K562 (cell line): ENCODE data around the gene TMEM141. TPM values are rescaled to one million over a fixed set of nuclear protein-coding genes. Genes with fewer than 3 reads are reported as not detected.
A peak's percentile ranks its signal among the peaks of the same experiment; 100 is the strongest.

Experiments used
- ARHGAP35 ChIP-seq: fragments of 450-650 bp; IDR thresholded peaks from 2 replicates; pipeline ENCODE4 v1.6.1; 2018; ENCODE audit not compliant: partially characterized antibody
- COPS2 ChIP-seq: fragments of 450-650 bp; conservative IDR thresholded peaks from 2 replicates; pipeline ENCODE4 v1.6.1; 2016; ENCODE audit warnings: mild to moderate bottlenecking, moderate library complexity
- ELF2 ChIP-seq: fragments of 250-450 bp; sonication (Bioruptor Pico); IDR thresholded peaks from 2 replicates; pipeline ENCODE4 v1.5.0; 2021; ENCODE audit warnings: mild to moderate bottlenecking
- EWSR1 ChIP-seq: fragments of 450-650 bp; IDR thresholded peaks from 2 replicates; pipeline ENCODE4 v1.6.1; 2018; ENCODE audit warnings: borderline replicate concordance, mild to moderate bottlenecking, low read depth, moderate library complexity; ENCODE audit not compliant: partially characterized antibody
- HSF4 ChIP-seq: fragments of 250-450 bp; sonication (Bioruptor Pico); IDR thresholded peaks from 2 replicates; pipeline ENCODE4 v2.1.2; 2022; ENCODE audit warnings: mild to moderate bottlenecking, moderate library complexity, borderline replicate concordance
- MED1 ChIP-seq: sonication (generic); formaldehyde crosslinking; IDR thresholded peaks from 2 replicates; pipeline ENCODE4 v1.8.1; 2023; ENCODE audit warnings: missing genetic modification reagents, borderline replicate concordance
- PCBP1 ChIP-seq: fragments of 200-400 bp; formaldehyde crosslinking; IDR thresholded peaks from 2 replicates; pipeline ENCODE4 v1.6.1; 2018; ENCODE audit warnings: mild to moderate bottlenecking, low read depth, low read length; ENCODE audit not compliant: poor library complexity, severe bottlenecking
- PHB2 ChIP-seq: fragments of 450-650 bp; IDR thresholded peaks from 2 replicates; pipeline ENCODE4 v1.6.1; 2017; ENCODE audit warnings: low read depth
- PHTF2 ChIP-seq: fragments of 250-450 bp; sonication (Bioruptor Pico); IDR thresholded peaks from 2 replicates; pipeline ENCODE4 v1.5.0; 2021; ENCODE audit warnings: mild to moderate bottlenecking
- POLR2B ChIP-seq: fragments of 450-650 bp; IDR thresholded peaks from 2 replicates; pipeline ENCODE4 v1.6.1; 2018; ENCODE audit warnings: low read depth; ENCODE audit not compliant: partially characterized antibody
- POLR3G ChIP-seq: IDR thresholded peaks from 2 replicates; pipeline ENCODE4 v1.6.1; 2011; ENCODE audit not compliant: insufficient read length, insufficient replicate concordance; ENCODE audit errors: extremely low read depth
- SP2 ChIP-seq: IDR thresholded peaks from 2 replicates; pipeline ENCODE4 v1.6.1; 2011; ENCODE audit warnings: mild to moderate bottlenecking, low read depth, low read length, moderate library complexity; ENCODE audit not compliant: poor library complexity, severe bottlenecking; ENCODE audit errors: extremely low read depth
- TCFL5 ChIP-seq: fragments of 250-450 bp; sonication (Bioruptor Pico); conservative IDR thresholded peaks from 2 replicates; pipeline ENCODE4 v1.6.1; 2021; ENCODE audit warnings: mild to moderate bottlenecking, moderate library complexity, matching md5 sums
- ZNF444 ChIP-seq: fragments of 250-450 bp; sonication (Bioruptor Pico); IDR thresholded peaks from 2 replicates; pipeline ENCODE4 v1.4.0; 2020; ENCODE audit warnings: mild to moderate bottlenecking, moderate library complexity
- ZNF551 ChIP-seq: fragments of 250-450 bp; sonication (Bioruptor Pico); IDR thresholded peaks from 2 replicates; pipeline ENCODE4 v1.5.0; 2021; ENCODE audit warnings: mild to moderate bottlenecking, moderate library complexity
- ZZZ3 ChIP-seq: fragments of 450-650 bp; IDR thresholded peaks from 2 replicates; pipeline ENCODE4 v1.6.1; 2016; ENCODE audit warnings: antibody characterized with exemption, mild to moderate bottlenecking, moderate library complexity
- polyA plus RNA-seq, 8 experiments: library from polyadenylated mRNA; depleted of rRNA in 4 of 8; stranded (reverse) in 5 of 8; unstranded in 3 of 8; fragments of >200 nt; fragmentation: Nextera tagmentation in 2 of 8; fragmentation: Illumina TruSeq in 1 of 8; extraction: Ambion mirVana in 2 of 8; extraction: Trizol in 1 of 8; gene quantifications; 2 replicates each; pipeline versions ENCODE4 v1.2.1 to v1.2.3, GENCODE V29; 2011 to 2014; ENCODE audit warnings: inconsistent platforms in 1 of 8, missing spikeins in 1 of 8
- total RNA-seq, 7 experiments: library from RNA; depleted of rRNA in 6 of 7; stranded (reverse); fragments of >200 nt in 6 of 7; fragmentation: Illumina TruSeq in 2 of 7; extraction: Trizol in 2 of 7; gene quantifications; 2 replicates each; pipeline versions ENCODE4 v1.2.1 to v1.2.3, GENCODE V29; 2011 to 2021; ENCODE audit warnings: low replicate concordance in 1 of 7
- TF ChIP-seq, protein P1 (sequence below), 2 experiments: fragments of 450-650 bp in 1 of 2; sonication (generic) in 1 of 2; formaldehyde crosslinking in 1 of 2; IDR thresholded peaks in 1 of 2; conservative IDR thresholded peaks in 1 of 2; 2 replicates each; pipeline versions ENCODE4 v1.6.1 to v1.8.1; 2016 to 2023; ENCODE audit warnings: mild to moderate bottlenecking in 2 of 2, moderate library complexity in 2 of 2, inconsistent platforms in 1 of 2, missing genetic modification reagents in 1 of 2
- TF ChIP-seq, protein P2 (sequence below): fragments of 250-450 bp; sonication (Bioruptor Pico); IDR thresholded peaks from 2 replicates; pipeline ENCODE4 v1.4.0; 2020; ENCODE audit warnings: mild to moderate bottlenecking, moderate library complexity
- TF ChIP-seq, protein P3 (sequence below): fragments of 250-450 bp; sonication (Bioruptor Pico); IDR thresholded peaks from 2 replicates; pipeline ENCODE4 v1.5.0; 2020; ENCODE audit warnings: mild to moderate bottlenecking
- TF ChIP-seq, protein P4 (sequence below): fragments of 450-650 bp; formaldehyde crosslinking; IDR thresholded peaks from 2 replicates; pipeline ENCODE4 v1.4.0; 2020; ENCODE audit warnings: mild to moderate bottlenecking, moderate library complexity
- TF ChIP-seq, protein P5 (sequence below): fragments of 450-650 bp; formaldehyde crosslinking; IDR thresholded peaks from 2 replicates; pipeline ENCODE4 v1.4.0; 2022; ENCODE audit warnings: missing genetic modification characterization

The TMEM141 gene
- total and polyA plus RNA-seq, 9 of the 15 experiments (the other 6 are each of a cell fraction or from before 2014, with no cell fraction given), result 21.5 to 123 (median 74.8) TPM

DNA sequence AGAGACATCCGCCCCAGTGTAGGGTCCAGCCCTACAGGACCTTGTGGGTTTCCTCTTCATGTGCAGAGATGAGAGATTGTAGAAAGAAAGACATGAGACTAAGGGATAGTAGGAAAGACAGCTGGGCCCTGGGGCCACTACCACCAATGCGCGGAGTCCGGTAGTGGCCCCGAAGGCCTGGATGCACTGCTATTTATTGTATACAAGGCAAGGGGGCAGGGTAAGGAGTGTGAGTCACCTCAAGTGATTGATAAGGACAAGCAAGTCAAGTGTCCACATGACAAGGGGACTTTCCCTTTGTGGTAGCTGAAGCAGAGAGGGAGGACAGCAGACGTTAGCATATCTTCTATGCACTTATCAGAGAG is 6.2 kb upstream of the TMEM141 start (continued):
- TF ChIP-seq, protein P1, sequence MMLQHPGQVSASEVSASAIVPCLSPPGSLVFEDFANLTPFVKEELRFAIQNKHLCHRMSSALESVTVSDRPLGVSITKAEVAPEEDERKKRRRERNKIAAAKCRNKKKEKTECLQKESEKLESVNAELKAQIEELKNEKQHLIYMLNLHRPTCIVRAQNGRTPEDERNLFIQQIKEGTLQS (IDR thresholded peaks at IDR 0.05), result peak; percentile 88
- TF ChIP-seq, protein P1 (CRISPR knock-in tag; conservative IDR thresholded peaks at IDR 0.05), result no peak
- TF ChIP-seq COPS2 (no peak), PHB2 (no peak), ELF2 (CRISPR knock-in tag) (no peak), ZNF444 (no peak), POLR2B (no peak), MED1 (CRISPR knock-in tag) (no peak), EWSR1 (no peak), ZNF551 (no peak), PCBP1 (no peak), POLR3G (no peak), TCFL5 (no peak), ARHGAP35 (no peak), ZZZ3 (no peak), PHTF2 (no peak), HSF4 (CRISPR knock-in tag) (no peak), SP2 (no peak)
- TF ChIP-seq, protein P2, sequence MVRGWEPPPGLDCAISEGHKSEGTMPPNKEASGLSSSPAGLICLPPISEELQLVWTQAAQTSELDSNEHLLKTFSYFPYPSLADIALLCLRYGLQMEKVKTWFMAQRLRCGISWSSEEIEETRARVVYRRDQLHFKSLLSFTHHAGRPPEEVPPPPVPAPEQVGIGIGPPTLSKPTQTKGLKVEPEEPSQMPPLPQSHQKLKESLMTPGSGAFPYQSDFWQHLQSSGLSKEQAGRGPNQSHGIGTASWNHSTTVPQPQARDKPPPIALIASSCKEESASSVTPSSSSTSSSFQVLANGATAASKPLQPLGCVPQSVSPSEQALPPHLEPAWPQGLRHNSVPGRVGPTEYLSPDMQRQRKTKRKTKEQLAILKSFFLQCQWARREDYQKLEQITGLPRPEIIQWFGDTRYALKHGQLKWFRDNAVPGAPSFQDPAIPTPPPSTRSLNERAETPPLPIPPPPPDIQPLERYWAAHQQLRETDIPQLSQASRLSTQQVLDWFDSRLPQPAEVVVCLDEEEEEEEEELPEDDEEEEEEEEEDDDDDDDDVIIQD (CRISPR knock-in tag), result no peak
- TF ChIP-seq, protein P3, sequence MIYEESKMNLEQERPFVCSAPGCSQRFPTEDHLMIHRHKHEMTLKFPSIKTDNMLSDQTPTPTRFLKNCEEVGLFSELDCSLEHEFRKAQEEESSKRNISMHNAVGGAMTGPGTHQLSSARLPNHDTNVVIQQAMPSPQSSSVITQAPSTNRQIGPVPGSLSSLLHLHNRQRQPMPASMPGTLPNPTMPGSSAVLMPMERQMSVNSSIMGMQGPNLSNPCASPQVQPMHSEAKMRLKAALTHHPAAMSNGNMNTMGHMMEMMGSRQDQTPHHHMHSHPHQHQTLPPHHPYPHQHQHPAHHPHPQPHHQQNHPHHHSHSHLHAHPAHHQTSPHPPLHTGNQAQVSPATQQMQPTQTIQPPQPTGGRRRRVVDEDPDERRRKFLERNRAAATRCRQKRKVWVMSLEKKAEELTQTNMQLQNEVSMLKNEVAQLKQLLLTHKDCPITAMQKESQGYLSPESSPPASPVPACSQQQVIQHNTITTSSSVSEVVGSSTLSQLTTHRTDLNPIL (CRISPR knock-in tag), result no peak
- TF ChIP-seq, protein P4, sequence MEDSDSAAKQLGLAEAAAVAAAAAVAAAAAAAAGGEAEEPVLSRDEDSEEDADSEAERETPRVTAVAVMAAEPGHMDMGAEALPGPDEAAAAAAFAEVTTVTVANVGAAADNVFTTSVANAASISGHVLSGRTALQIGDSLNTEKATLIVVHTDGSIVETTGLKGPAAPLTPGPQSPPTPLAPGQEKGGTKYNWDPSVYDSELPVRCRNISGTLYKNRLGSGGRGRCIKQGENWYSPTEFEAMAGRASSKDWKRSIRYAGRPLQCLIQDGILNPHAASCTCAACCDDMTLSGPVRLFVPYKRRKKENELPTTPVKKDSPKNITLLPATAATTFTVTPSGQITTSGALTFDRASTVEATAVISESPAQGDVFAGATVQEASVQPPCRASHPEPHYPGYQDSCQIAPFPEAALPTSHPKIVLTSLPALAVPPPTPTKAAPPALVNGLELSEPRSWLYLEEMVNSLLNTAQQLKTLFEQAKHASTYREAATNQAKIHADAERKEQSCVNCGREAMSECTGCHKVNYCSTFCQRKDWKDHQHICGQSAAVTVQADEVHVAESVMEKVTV (CRISPR knock-in tag), result no peak
- TF ChIP-seq, protein P5, sequence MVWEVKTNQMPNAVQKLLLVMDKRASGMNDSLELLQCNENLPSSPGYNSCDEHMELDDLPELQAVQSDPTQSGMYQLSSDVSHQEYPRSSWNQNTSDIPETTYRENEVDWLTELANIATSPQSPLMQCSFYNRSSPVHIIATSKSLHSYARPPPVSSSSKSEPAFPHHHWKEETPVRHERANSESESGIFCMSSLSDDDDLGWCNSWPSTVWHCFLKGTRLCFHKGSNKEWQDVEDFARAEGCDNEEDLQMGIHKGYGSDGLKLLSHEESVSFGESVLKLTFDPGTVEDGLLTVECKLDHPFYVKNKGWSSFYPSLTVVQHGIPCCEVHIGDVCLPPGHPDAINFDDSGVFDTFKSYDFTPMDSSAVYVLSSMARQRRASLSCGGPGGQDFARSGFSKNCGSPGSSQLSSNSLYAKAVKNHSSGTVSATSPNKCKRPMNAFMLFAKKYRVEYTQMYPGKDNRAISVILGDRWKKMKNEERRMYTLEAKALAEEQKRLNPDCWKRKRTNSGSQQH (CRISPR knock-in tag), result no peak
